SIG-M5 treated with dmso at 0.1 percent for 504 hours (cell line): ENCODE data around the gene JAM3.
"Not testable (repeated sequence)": the region's sequence is repeated elsewhere in the genome, so short reads cannot be mapped to it uniquely, and the experiment has no call there.

Source experiments
- DNase-seq: peaks from one replicate; lab custom pipeline; 2025; ENCODE audit not compliant: unreplicated experiment; lab: John Stamatoyannopoulos, UW

The JAM3 gene

GRCh38 chr11:134173296-134173695, 104.4 kb downstream of the JAM3 start:
- DNase-seq: no peak

- no peak for DNase-seq
Measured at GRCh38 chr11:134176284-134176683, 107.4 kb downstream of the JAM3 start.

DNA sequence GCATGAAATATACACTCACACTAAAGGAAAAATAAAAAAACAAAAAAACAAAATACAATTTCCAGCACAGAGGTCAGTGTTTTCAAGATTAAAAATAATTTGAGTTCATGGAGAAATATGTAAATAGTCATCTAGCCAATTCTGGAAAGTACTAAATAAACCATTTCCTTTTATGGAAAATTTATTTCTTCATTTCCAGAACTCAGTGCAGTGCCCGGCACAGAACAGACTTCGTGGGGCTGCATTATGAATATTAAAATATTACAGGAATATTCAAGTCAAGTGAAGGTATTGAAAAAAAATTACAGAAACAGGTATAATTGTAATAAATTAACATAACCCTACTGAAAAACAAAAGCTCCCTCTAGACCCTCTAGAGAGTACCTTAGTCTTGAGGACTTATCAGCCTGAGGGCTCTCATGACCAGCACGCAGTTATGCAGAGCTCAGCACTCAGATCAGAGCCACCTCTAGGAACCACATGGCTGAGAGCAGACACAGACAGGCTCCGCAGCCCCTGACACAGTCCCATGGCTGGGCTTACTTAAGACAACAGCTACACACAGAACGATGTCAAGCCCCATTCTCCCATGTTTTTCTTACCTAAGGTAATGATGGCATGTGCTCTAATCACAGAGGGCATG, 109.3 kb downstream of the JAM3 start:
- DNase-seq: no peak

DNA sequence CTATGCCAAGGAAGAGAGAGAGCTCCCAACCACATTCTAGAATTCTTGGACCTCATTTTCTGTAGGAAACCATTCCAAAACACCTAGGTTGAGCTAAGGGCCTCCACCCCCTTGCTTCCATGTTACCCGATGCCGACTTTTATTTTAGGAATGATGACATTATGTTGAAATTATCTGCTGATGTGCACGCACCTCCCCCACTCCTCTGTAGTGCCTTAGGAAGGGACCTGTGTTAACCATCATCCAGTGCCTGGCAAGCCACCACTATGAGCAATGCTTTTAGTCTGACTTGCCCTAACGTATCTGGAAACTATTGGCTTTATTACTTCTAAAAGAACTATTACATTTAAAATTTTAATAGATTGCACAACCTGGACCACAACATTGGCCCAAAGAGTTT, 112.8 kb downstream of the JAM3 start:
- DNase-seq: no peak

DNA sequence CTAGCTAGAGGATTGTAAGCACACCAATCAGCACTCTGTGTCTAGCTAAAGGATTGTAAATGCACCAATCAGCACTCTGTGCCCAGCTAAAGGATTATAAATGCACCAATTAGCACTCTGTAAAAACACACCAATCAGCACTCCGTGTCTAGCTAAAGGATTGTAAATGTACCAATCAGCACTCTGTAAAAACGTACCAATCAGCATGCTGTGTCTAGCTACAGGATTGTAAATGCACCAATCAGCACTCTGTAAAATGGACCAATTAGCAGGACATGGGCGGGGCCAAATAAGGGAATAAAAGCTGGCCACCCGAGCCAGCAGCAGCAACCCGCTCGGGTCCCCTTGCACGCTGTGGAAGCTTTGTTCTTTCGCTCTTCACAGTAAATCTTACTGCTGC, 119.2 kb downstream of the JAM3 start:
- not testable (repeated sequence) for DNase-seq

- no peak for DNase-seq
Measured at GRCh38 chr11:134196756-134197155, 127.9 kb downstream of the JAM3 start.

DNA sequence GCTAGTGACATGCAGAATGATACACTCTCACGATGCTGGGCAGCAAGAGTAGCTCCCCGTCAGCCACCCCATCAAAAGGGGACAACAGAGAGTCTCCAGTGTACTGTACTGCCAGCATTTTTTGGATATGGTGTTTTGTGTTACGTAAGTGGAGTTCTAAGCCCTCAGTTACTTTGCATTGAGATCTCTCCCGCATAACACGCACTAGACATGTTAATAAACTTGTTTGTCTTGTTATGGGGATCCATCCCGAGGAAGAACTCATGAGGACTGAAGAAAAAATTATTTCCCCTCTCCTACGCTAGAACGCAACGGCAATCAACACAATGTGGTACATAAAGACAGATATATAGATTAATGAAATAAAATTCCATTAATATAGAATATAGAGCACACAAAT, 130.7 kb downstream of the JAM3 start:
- no peak for DNase-seq

- DNase-seq: no peak
Measured at GRCh38 chr11:134200688-134201087, 131.8 kb downstream of the JAM3 start.
